ENCODE measurements around the gene CSAG1.
"Not testable (repeated sequence)": the region's sequence is repeated elsewhere in the genome, so short reads cannot be mapped to it uniquely, and the experiment has no call there.

Gene CSAG1

DNA sequence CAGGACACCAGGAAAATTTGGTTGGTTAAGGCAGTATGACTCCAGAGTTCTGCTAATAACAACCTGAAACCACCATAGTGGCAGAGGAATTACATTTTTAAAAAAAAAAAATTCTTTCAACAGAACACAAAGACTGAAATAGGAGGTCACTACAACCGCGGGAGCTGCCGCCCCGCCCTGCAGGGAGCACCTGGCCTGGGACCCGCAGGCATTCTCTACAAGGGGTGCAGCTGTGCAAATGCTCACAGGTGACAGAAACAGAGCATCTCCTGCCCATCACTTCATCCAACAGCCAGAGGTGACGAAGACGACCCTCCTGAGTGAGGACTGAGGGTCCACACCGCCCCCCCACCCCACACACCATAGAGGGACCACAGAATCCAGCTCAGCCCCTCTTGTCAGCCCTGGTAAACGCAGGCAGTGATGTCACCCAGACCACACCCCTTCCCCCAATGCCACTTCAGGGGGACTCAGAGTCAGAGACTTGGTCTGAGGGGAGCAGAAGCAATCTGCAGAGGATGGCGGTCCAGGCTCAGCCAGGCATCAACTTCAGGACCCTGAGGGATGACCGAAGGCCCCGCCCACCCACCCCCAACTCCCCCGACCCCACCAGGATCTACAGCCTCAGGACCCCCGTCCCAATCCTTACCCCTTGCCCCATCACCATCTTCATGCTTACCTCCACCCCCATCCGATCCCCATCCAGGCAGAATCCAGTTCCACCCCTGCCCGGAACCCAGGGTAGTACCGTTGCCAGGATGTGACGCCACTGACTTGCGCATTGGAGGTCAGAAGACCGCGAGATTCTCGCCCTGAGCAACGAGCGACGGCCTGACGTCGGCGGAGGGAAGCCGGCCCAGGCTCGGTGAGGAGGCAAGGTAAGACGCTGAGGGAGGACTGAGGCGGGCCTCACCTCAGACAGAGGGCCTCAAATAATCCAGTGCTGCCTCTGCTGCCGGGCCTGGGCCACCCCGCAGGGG lies 35.3 kb downstream of the CSAG1 start, which contains the start of gene MAGEA3:
MAGEA3 (plus strand) TSS at position 843 of the 980 bp plus-strand sequence. CDS start 2,039 bp downstream, outside the sequence.
- not testable (repeated sequence) for DNase-seq

DNA sequence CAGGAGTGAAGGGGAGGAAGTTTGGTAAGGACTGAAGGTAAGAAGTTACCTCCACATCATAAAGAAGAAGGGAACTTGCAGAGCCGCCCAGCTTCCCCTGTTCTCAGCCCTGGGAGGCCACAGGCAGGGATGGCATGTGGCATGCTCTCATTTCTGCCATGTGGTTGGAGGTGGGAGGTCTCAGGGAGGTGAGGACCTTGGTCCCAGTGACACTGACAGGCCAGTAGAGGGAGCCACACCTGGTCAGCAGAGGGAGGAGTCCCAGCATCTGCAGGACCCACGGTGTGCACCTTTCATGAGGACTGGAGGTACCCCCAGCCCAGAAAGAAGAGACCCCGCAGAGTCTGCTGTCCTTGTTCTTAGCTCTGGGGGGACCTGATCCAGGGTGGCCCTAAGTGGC lies 52.5 kb downstream of the CSAG1 start:
- DNase-seq, result not testable (repeated sequence)

All from NCI-H2029 treated with DMSO at 0.1 percent for 48 hours (cell line).